GM21360 (cell line): ENCODE results near the gene LAMA5.

Source experiments
- ATAC-seq: cut with Tn5 transposase; IDR thresholded peaks from one replicate; pipeline ENCODE4 v1.9.1; 2021; ENCODE audit warnings: mild to moderate bottlenecking, moderate library complexity; ENCODE audit not compliant: unreplicated experiment

Gene LAMA5

GRCh38 chr20:62317167-62317655, 49.9 kb downstream of the LAMA5 start:
- no peak for ATAC-seq

GRCh38 chr20:62316331-62317166, 50.6 kb downstream of the LAMA5 start:
- ATAC-seq, result no peak

DNA sequence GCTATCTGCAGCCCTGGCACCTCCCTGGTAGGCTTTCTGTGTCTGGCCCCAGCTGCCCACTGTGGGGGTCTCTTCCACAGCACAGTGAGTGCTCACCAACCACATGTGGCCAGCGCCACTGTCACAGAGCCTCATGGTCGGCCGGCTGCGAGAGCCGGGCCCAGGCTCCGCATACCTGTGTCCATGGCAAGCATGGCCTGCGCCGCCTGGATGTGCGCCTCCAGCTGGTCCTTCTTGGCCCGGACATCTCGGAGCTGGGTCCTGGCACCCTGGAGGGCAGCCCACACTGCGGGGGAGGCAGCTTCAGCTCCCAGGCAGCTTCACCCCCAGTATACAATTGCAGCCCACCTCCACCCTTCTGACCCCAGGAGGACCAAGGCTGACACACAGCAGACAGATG, 51.3 kb downstream of the LAMA5 start:
- ATAC-seq, result no peak

DNA sequence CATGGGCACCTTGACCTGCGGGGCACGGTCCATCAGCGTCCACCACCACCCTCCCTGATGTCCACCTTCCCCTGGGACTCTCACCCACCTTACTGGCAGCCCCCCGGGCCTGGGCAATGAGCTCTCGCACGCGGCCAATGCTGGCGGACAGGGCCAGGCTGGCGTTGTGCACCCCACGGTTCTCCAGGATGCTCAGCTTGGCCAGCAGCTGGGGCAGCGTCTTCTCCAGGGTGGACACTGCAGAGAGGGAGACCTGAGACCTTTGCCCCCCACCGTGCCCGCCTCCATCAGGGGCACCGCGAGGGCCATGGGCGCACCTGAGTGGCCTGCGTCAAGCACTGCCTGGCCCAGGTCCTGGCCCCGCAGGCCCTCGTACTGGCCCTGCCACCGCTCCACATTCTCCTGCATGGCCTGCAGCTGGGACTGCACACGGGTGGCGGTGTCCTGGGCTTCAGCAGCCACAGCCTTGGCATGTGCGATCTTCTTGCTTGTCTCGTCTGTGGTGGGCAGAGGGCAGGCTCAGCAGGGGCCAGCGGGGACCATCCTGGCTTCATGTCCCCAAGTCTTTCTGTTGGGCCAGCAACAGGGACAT, 52.3 kb downstream of the LAMA5 start:
- ATAC-seq, result no peak

DNA sequence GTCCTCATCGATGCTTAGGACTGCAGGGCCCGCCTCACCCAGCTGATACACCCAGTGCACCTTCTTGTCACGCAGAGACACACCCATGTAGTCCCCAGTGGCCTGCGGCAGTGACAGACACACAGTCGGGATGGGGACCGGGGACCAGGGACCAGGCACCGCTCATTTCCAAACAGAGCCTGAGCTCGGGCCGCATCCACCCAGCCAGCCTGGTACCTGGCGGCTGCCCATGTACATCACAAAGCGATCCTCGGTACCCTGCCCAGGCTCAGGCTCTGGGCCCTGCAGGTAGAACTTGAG, 52.8 kb downstream of the LAMA5 start:
- ATAC-seq, result no peak

GRCh38 chr20:62313460-62314338, 53.4 kb downstream of the LAMA5 start:
- no peak for ATAC-seq

DNA sequence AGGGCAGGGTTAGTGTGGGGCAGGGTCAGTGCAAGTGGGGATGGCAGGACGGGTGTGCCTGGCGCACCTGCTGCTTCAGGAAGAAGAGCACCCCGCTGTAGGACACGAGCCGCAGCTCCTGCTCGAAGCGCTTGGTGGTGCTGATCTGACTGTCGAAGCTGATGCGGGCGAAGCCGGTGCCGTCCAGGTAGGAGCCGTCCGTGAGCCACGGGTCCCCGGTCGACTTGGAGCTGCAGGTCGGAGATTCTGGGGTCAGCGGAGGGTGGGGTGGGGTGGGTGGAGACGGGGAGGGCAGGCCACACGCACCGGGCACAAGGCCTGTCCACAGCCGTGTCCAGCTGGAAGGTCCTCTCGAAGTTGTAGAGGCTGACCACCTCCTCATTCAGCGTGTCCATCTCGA, 54.1 kb downstream of the LAMA5 start:
- ATAC-seq, result no peak

DNA sequence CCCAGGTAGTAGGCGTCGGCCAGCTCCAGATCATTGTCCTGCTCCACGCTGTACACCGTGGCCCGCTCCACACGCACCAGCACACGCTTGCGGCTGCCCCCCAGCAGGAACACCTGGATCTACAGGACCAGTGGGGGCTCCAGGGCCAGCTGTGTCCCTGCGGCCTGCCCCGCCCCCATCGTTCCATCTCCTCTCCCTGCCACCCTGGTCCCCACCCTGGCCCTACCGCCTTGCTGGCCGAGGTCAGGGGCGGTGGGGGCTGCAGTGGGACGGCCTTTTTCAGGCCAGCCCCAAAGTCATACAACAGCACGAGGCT, 54.5 kb downstream of the LAMA5 start:
- ATAC-seq, result no peak

DNA sequence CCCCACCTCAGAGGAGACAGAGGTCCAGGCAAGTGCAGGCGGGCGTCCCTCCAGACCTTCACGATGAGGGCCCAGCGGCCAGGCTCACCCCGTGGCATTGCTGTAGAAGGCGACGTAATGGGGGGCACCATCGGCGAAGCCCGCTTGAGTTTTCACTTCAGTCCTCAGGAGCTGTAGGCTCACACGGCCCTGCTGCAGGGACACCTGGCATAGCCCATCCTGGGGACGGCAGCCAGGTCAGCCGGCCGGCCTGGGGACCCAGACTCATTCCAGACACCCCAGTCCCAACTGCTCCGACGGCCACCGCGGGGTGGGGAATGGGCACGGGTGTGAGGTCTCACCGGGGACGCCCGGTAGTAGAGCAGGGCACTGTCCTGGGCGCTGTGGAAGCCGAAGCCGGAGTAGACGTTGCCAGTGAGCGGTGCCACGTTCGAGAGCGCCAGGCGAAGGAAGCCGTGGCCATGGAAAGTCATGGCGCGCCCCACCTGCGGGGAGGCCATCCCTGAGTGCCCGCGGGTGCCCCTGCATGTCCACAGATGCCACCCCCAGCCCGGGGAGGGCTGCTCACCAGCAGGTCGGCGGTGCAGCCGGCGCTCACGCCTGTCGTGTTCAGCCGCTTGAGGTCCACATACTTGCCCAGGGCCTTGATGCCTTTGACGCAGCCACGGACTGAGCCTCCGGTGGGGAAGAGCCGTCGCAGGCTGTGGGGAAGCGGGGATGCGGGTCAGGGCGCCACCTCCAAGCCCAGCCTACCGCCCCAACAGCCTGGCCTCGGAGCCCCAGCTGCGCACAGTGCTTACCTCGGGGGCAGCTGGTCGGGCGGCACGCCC, 55.1 kb downstream of the LAMA5 start:
- no peak for ATAC-seq

GRCh38 chr20:62311150-62311549, 56.0 kb downstream of the LAMA5 start:
- ATAC-seq, result no peak

- no peak for ATAC-seq
These were observed 56.4 kb downstream of the LAMA5 start for GRCh38 chr20:62310757-62311121.

GRCh38 chr20:62309947-62310756, 57.0 kb downstream of the LAMA5 start:
- ATAC-seq, result no peak

DNA sequence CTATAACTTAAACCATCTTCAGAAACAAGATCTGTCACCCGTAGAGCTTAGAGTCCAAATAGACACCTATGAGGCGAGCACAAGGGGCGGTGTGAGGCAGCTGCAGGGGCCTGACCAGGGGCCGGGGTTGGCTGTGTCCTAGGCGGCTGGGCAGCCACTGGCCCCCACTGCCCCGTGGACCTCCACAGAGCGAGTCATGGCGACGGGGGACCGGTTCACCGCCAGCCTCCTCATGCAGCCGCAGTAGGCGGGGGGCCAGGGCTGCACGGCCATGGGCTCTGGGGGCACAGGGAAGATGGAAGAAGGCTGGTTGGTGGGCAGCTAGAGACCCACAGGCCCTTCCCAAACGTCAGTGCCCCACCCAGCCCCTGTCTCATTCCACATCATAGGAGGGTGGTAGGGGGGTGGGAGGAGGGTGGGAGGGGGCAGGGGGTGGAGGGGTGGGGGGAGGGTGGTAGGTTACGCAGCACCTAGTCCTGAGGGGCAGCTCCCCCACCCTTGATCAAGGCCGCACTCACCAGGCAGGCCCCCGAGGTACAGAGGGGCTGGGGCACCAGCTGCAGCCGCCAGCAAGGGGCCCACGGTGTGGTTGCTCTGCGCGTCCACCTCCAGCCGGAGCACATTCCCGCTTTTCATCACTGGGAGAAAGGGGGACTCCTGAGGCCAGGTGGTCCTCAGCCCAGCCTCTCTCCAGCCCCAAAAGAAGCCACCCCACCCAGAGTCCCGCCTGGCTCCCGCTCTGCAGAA, 57.7 kb downstream of the LAMA5 start:
- no peak for ATAC-seq

DNA sequence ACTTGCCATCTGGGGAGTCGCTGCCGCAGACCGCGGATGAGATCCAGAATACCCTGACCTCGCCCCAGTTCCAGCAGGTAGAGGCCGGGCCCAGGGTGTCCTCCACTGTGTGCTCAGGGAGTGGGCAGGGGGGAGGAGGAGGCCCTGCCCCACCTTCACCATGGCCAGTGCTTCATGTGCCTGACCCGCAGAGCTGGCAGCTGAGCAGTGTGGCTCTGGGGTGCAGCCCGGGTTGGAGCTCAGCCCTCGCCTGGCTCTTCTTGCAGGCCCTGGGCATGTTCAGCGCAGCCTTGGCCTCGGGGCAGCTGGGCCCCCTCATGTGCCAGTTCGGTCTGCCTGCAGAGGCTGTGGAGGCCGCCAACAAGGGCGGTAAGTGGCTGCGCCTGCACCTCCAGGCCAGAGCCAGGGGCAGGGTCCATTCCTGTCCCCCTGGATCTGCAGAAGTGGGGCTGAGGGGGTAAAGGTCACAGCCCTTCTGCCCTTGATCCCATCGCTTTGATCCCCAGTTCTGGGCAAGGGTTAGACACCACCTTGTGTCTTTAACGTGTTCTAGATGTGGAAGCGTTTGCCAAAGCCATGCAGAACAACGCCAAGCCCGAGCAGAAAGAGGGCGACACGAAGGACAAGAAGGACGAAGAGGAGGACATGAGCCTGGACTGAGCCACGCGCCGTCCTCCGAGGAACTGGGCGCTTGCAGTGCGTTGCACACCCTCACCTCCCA, 58.9 kb downstream of the LAMA5 start:
- no peak for ATAC-seq

DNA sequence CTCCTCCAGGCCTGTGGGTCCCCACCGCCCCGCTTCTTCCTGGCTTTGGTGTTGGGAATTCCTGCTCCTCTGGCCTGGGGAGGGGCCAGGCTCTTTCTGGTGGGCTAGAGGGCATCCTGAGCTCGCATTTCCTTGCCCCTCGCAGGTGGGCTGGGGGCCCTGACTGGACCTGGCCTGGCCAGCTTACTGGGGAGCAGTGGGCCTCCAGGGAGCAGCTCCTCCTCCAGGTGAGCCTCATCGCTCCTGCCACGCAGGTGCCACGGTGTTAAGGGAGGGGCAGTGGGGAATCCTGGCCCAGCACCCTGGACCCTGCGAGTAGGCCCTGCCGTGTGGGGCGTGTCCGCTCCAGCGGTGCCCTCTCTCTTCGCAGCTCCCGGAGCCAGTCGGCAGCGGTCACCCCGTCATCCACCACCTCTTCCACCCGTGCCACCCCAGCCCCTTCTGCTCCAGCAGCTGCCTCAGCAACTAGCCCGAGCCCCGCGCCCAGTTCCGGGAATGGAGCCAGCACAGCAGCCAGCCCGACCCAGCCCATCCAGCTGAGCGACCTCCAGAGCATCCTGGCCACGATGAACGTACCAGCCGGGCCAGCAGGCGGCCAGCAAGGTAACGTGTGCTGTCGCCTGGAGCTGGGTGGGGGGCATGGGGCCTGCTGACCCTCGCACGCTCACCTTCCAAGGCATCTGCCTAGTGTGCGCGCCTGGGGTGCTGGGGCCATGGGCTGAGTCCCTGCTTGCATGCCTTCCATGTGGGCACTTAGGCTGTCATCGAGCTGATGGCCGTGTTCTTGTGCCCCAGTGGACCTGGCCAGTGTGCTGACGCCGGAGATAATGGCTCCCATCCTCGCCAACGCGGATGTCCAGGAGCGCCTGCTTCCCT, 59.6 kb downstream of the LAMA5 start:
- ATAC-seq, result no peak

GRCh38 chr20:62306414-62307187, 60.5 kb downstream of the LAMA5 start:
- no peak for ATAC-seq

- ATAC-seq, result no peak
These were observed 61.2 kb downstream of the LAMA5 start for GRCh38 chr20:62305765-62306413.
